A549 (cell line): ENCODE measurements around the gene ARHGEF10L.

Experiments
- CHD2 ChIP-seq: fragments of 150-350 bp; IDR thresholded peaks from 2 replicates; pipeline ENCODE4 v1.6.1; 2014; ENCODE audit warnings: low read length; ENCODE audit not compliant: partially characterized antibody
- TF ChIP-seq, protein P1 (sequence below): fragments of >200 bp; sonication (Bioruptor Twin); formaldehyde crosslinking; IDR thresholded peaks from 3 replicates; pipeline ENCODE4 v1.5.1; 2016

DNA sequence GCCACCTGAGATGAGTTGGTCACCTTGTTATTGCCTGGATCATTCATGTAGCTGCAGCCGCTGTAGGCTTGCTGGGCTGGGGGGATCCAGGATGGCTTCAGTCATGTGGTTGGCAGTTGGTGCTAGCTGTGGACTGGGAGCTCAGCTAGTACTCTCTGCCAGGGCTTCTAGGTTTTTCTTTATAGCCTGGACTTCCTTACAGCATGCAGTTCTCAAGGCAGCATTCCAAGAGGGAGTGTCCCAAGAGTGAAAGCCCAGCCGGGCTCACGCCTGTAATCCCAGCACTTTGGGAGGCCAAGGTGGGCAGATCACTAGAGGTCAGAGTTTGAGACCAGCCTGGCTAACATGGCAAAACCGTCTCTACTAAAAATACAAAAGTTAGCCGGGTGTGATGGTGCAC lies 192.0 kb downstream of the ARHGEF10L start:
- TF ChIP-seq CHD2, result no peak
- TF ChIP-seq, protein P1, sequence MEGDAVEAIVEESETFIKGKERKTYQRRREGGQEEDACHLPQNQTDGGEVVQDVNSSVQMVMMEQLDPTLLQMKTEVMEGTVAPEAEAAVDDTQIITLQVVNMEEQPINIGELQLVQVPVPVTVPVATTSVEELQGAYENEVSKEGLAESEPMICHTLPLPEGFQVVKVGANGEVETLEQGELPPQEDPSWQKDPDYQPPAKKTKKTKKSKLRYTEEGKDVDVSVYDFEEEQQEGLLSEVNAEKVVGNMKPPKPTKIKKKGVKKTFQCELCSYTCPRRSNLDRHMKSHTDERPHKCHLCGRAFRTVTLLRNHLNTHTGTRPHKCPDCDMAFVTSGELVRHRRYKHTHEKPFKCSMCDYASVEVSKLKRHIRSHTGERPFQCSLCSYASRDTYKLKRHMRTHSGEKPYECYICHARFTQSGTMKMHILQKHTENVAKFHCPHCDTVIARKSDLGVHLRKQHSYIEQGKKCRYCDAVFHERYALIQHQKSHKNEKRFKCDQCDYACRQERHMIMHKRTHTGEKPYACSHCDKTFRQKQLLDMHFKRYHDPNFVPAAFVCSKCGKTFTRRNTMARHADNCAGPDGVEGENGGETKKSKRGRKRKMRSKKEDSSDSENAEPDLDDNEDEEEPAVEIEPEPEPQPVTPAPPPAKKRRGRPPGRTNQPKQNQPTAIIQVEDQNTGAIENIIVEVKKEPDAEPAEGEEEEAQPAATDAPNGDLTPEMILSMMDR, result no peak
